PFSK-1 (cell line): ENCODE measurements around the gene ZFYVE16.

ENCODE experiments used
- POLR2AphosphoS5 ChIP-seq: IDR thresholded peaks from 2 replicates; pipeline ENCODE4 v1.6.1; 2012; ENCODE audit warnings: low read depth, mild to moderate bottlenecking, control low read depth, low read length, moderate library complexity
- REST ChIP-seq, 2 experiments: IDR thresholded peaks; 2 replicates each; pipeline versions ENCODE4 v1.6.1 to v1.8.0; 2011 to 2012; ENCODE audit warnings: low read depth in 2 of 2, low read length in 2 of 2, control low read depth in 1 of 2, inconsistent platforms in 1 of 2, mild to moderate bottlenecking in 1 of 2, moderate library complexity in 1 of 2; ENCODE audit not compliant: insufficient read depth in 1 of 2
- TAF1 ChIP-seq: IDR thresholded peaks from 2 replicates; pipeline ENCODE4 v1.6.1; 2012; ENCODE audit warnings: low read length, control low read depth, borderline replicate concordance; ENCODE audit not compliant: insufficient read depth

DNA sequence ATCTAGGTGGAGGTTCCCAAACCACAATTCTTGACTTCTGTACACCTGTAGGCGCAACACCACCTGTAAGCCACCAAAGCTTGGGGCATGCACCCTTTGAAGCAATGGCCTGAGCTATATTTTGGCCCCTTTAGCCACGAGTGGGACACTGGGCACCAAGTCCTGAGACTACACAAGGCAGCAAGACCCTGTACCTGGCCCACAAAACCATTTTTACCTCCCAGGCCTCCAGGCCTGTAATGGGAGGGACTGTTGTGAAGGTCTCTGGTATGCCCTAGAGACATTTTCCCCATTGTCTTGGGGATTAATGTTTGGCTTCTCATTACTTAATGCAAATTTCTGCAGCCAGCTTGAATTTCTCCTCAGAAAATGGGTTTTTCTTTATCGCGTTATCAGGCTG, 55.4 kb downstream of the ZFYVE16 start:
- no peak for TF ChIP-seq TAF1
- no peak for TF ChIP-seq REST (IDR thresholded peaks at IDR 0.05; ENCODE audit: insufficient read depth in 1 of 2, low read depth in 2 of 2, low read length in 2 of 2)
- no peak for TF ChIP-seq POLR2AphosphoS5
